NCI-H345 treated with DMSO at 0.1 percent for 48 hours (cell line): ENCODE results near the gene ETS2.
A peak's percentile ranks its signal among the peaks of the same experiment; 100 is the strongest.

Experiments used
- DNase-seq: peaks from one replicate; lab custom pipeline; 2025; ENCODE audit not compliant: unreplicated experiment; lab: John Stamatoyannopoulos, UW

ETS2 gene

GRCh38 chr21:38777015-38777414 lies 28.7 kb upstream of the ETS2 start:
- DNase-seq = no peak

- no peak for DNase-seq
Observed at GRCh38 chr21:38777531-38777930, 28.2 kb upstream of the ETS2 start.

GRCh38 chr21:38780879-38781278 lies 24.9 kb upstream of the ETS2 start:
- no peak for DNase-seq

GRCh38 chr21:38784458-38785266 lies 21.1 kb upstream of the ETS2 start:
- no peak for DNase-seq

- DNase-seq = no peak
Observed at GRCh38 chr21:38785483-38785882, 20.2 kb upstream of the ETS2 start.

- DNase-seq = no peak
Observed at GRCh38 chr21:38787016-38787415, 18.7 kb upstream of the ETS2 start.

- no peak for DNase-seq
Observed at GRCh38 chr21:38787461-38788274, 18.1 kb upstream of the ETS2 start.

- DNase-seq = no peak
Observed at GRCh38 chr21:38788275-38788905, 17.3 kb upstream of the ETS2 start.

GRCh38 chr21:38789275-38789674 lies 16.5 kb upstream of the ETS2 start:
- DNase-seq = no peak

GRCh38 chr21:38790059-38790458 lies 15.7 kb upstream of the ETS2 start:
- no peak for DNase-seq

- no peak for DNase-seq
Observed at GRCh38 chr21:38790961-38791360, 14.8 kb upstream of the ETS2 start.

- DNase-seq = no peak
Observed at GRCh38 chr21:38792676-38793459, 12.9 kb upstream of the ETS2 start.

GRCh38 chr21:38793926-38794713 lies 11.6 kb upstream of the ETS2 start:
- DNase-seq = peak; percentile 77

GRCh38 chr21:38794978-38795377 lies 10.8 kb upstream of the ETS2 start:
- DNase-seq = no peak

GRCh38 chr21:38795475-38795874 lies 10.3 kb upstream of the ETS2 start:
- no peak for DNase-seq

GRCh38 chr21:38796424-38796823 lies 9.3 kb upstream of the ETS2 start:
- DNase-seq = no peak

GRCh38 chr21:38797470-38797869 lies 8.3 kb upstream of the ETS2 start:
- no peak for DNase-seq

- DNase-seq = no peak
Observed at GRCh38 chr21:38798081-38798480, 7.6 kb upstream of the ETS2 start.

GRCh38 chr21:38798481-38798882 lies 7.2 kb upstream of the ETS2 start:
- DNase-seq = peak; percentile 73

- no peak for DNase-seq
Observed at GRCh38 chr21:38800046-38800758, 5.5 kb upstream of the ETS2 start.
